GM12878 (cell line): ENCODE measurements around the gene SEC31A. TPM values are rescaled to one million over a fixed set of nuclear protein-coding genes. Genes with fewer than 3 reads are reported as not detected.

ENCODE experiments used
- ATAC-seq: fragments of 200-7000 bp; cut with Tn5 transposase; 3 replicates; pipeline ENCODE4 v1.9.1; 2020; ENCODE audit warnings: mild to moderate bottlenecking, moderate library complexity
- BruUV-seq: library from RNA; stranded (reverse); fragments of 400-500 nt; replicated peaks from 2 replicates; lab custom pipeline; 2021; lab: Mats Ljungman, UMichigan
- CTCF ChIA-PET: fragments of 300-600 bp; sonication (Branson Sonifier 250); formaldehyde crosslinking; extraction: SDS; loops from one replicate; lab custom pipeline; 2021; ENCODE audit warnings: inconsistent platforms; lab: Yijun Ruan, JAX
- POLR2A ChIA-PET: fragments of 350-600 bp; formaldehyde crosslinking; extraction: SDS; loops from one replicate; lab custom pipeline; 2021; ENCODE audit warnings: inconsistent platforms; lab: Charles Lee
- RAD21 ChIA-PET: fragments of 300-600 bp; sonication (Branson Sonifier 250); formaldehyde crosslinking; loops from one replicate; lab custom pipeline; 2023; ENCODE audit warnings: antibody characterized with exemption; ENCODE audit not compliant: unreplicated experiment; lab: Charles Lee
- SMC1A ChIA-PET: fragments of 300-600 bp; sonication (Branson Sonifier 250); formaldehyde crosslinking; loops from one replicate; lab custom pipeline; 2023; ENCODE audit not compliant: unreplicated experiment, uncharacterized antibody; lab: Charles Lee
- DNase-seq: peaks from one replicate; pipeline ENCODE4 v3.0.0-alpha.2; 2011; ENCODE audit warnings: low read depth, low spot score
- FAIRE-seq: peaks from 3 replicates; lab custom pipeline; 2011; peaks lifted over from hg19 to GRCh38; lab: Jason Lieb, UNC
- H2AFZ ChIP-seq: 2 replicates; pipeline ENCODE4 v1.6.0; 2011; ENCODE audit warnings: low read depth, low read length, control low read depth; ENCODE audit not compliant: control insufficient read depth
- H3K27ac ChIP-seq: 2 replicates; pipeline ENCODE4 v1.5.1; 2011; ENCODE audit warnings: control low read depth; ENCODE audit not compliant: control insufficient read depth, insufficient read depth
- H3K27me3 ChIP-seq, 2 experiments: replicated peaks in 1 of 2; 2 replicates each; pipeline versions ENCODE4 v1.6.0 to v1.6.1; 2011; ENCODE audit warnings: low read length in 1 of 2; ENCODE audit not compliant: control insufficient read depth in 2 of 2, insufficient read depth in 2 of 2
- H3K36me3 ChIP-seq, 2 experiments: 2 replicates each; pipeline ENCODE4 v1.5.1; 2011; ENCODE audit warnings: low read length in 1 of 2; ENCODE audit not compliant: control insufficient read depth in 2 of 2, insufficient read depth in 2 of 2
- H3K4me1 ChIP-seq: 2 replicates; pipeline ENCODE4 v1.6.1; 2011; ENCODE audit warnings: mild to moderate bottlenecking, low read length, moderate library complexity, mixed read lengths; ENCODE audit not compliant: control insufficient read depth, insufficient read depth
- H3K4me2 ChIP-seq: 2 replicates; pipeline ENCODE4 v1.6.0; 2011; ENCODE audit warnings: control low read depth; ENCODE audit not compliant: control insufficient read depth, insufficient read depth
- H3K4me3 ChIP-seq: fragments of 200-600 bp; sonication (generic); 2 replicates; pipeline ENCODE4 v1.5.1; 2016
- H3K79me2 ChIP-seq: 2 replicates; pipeline ENCODE4 v1.6.0; 2011; ENCODE audit warnings: low read length; ENCODE audit not compliant: control insufficient read depth, insufficient read depth
- H3K9ac ChIP-seq: 2 replicates; pipeline ENCODE4 v1.8.0; 2011; ENCODE audit warnings: low read length, control low read depth, mixed read lengths; ENCODE audit not compliant: control insufficient read depth, insufficient read depth
- H3K9me3 ChIP-seq: replicated peaks from 3 replicates; pipeline ENCODE4 v1.5.1; 2011; ENCODE audit warnings: mild to moderate bottlenecking, low read length; ENCODE audit not compliant: control insufficient read depth, insufficient read depth
- H4K20me1 ChIP-seq: 2 replicates; pipeline ENCODE4 v1.6.0; 2011; ENCODE audit not compliant: control insufficient read depth, insufficient read depth
- CHD1 ChIP-seq: IDR thresholded peaks from 2 replicates; pipeline ENCODE4 v1.6.1; 2012; ENCODE audit warnings: low read depth, low read length, improper control_type of control experiment
- CREM ChIP-seq: IDR thresholded peaks from 2 replicates; pipeline ENCODE4 v1.6.1; 2014; ENCODE audit warnings: antibody characterized with exemption, low read depth
- GATAD2B ChIP-seq: fragments of 450-650 bp; conservative IDR thresholded peaks from 2 replicates; pipeline ENCODE4 v1.6.1; 2017; ENCODE audit warnings: low read depth, mild to moderate bottlenecking, moderate library complexity
- IRF4 ChIP-seq: IDR thresholded peaks from 2 replicates; pipeline ENCODE4 v1.6.1; 2011; ENCODE audit warnings: low read depth, low read length
- NFYB ChIP-seq: IDR thresholded peaks from 2 replicates; pipeline ENCODE4 v1.6.1; 2011; ENCODE audit warnings: low read depth, mild to moderate bottlenecking, low read length, improper control_type of control experiment, moderate library complexity; ENCODE audit not compliant: insufficient read depth
- PAX5 ChIP-seq: IDR thresholded peaks from 2 replicates; pipeline ENCODE4 v1.6.1; 2011; ENCODE audit warnings: low read depth, low read length, borderline replicate concordance
- PML ChIP-seq: IDR thresholded peaks from 2 replicates; pipeline ENCODE4 v1.6.1; 2012; ENCODE audit warnings: low read length, inconsistent platforms
- SMC3 ChIP-seq: IDR thresholded peaks from 2 replicates; pipeline ENCODE4 v1.6.1; 2011; ENCODE audit warnings: low read length, improper control_type of control experiment, borderline replicate concordance
- ZNF24 ChIP-seq: fragments of 450-650 bp; IDR thresholded peaks from 2 replicates; pipeline ENCODE4 v1.6.1; 2017; ENCODE audit warnings: antibody characterized with exemption, mild to moderate bottlenecking
- WGBS: methylation state at CpG from one replicate; pipeline ENCODE4 v1.1.6; 2016; ENCODE audit warnings: low lambda C conversion rate; ENCODE audit not compliant: insufficient replicate concordance, insufficient coverage; ENCODE audit errors: missing lambda C conversion rate; 5-methylcytosine and 5-hydroxymethylcytosine counted together
- in situ Hi-C: fragments of 300-500 bp; cut with MboI; formaldehyde crosslinking; loops from 9 replicates; pipeline ENCODE4 v1.14.3; 2018; ENCODE audit warnings: mixed read lengths
- intact Hi-C: fragments of 100-400 bp; cut with micrococcal nuclease; formaldehyde crosslinking; loops from one replicate; pipeline ENCODE4 v1.14.2; 2022; ENCODE audit not compliant: unreplicated experiment
- polyA plus RNA-seq, 11 experiments: library from polyadenylated mRNA; depleted of rRNA in 4 of 11; unstranded in 6 of 11; stranded (reverse) in 5 of 11; fragments of >200 nt; fragmentation: Nextera tagmentation in 4 of 11; fragmentation: Illumina TruSeq in 1 of 11; extraction: Ambion mirVana in 4 of 11; extraction: Trizol in 1 of 11; gene quantifications; 1 replicate in 1 of 11; 2 replicates in 10 of 11; pipeline versions ENCODE4 v1.2.1 to v1.2.3, GENCODE V29; 2011 to 2016; ENCODE audit warnings: inconsistent platforms in 2 of 11, missing spikeins in 2 of 11, low read depth in 1 of 11
- total RNA-seq, 4 experiments: library from RNA; depleted of rRNA in 3 of 4; stranded (reverse); fragments of >200 nt in 3 of 4; fragmentation: Illumina TruSeq in 1 of 4; extraction: Trizol in 1 of 4; gene quantifications; 2 replicates each; pipeline versions ENCODE4 v1.2.1 to v1.2.3, GENCODE V29; 2013 to 2021
- TF ChIP-seq, protein P1 (sequence below): fragments of 150-350 bp; IDR thresholded peaks from 2 replicates; pipeline ENCODE4 v1.6.1; 2014; ENCODE audit warnings: mild to moderate bottlenecking, low read depth, low read length
- TF ChIP-seq, protein P2 (sequence below): IDR thresholded peaks from 2 replicates; pipeline ENCODE4 v1.6.1; 2012; ENCODE audit warnings: low read depth, low read length, improper control_type of control experiment
- TF ChIP-seq, protein P3 (sequence below): fragments of 450-650 bp; IDR thresholded peaks from 2 replicates; pipeline ENCODE4 v1.6.1; 2017; ENCODE audit warnings: borderline replicate concordance
- TF ChIP-seq, protein P4 (sequence below): IDR thresholded peaks from 2 replicates; pipeline ENCODE4 v1.6.1; 2012; ENCODE audit warnings: improper control_type of control experiment, low read depth, low read length; ENCODE audit not compliant: insufficient replicate concordance

SEC31A gene
- total and polyA plus RNA-seq, 10 of the 15 experiments (the other 5 are each of a cell fraction or from before 2014, with no cell fraction given), result 74.6 to 171 (median 129) TPM

DNA sequence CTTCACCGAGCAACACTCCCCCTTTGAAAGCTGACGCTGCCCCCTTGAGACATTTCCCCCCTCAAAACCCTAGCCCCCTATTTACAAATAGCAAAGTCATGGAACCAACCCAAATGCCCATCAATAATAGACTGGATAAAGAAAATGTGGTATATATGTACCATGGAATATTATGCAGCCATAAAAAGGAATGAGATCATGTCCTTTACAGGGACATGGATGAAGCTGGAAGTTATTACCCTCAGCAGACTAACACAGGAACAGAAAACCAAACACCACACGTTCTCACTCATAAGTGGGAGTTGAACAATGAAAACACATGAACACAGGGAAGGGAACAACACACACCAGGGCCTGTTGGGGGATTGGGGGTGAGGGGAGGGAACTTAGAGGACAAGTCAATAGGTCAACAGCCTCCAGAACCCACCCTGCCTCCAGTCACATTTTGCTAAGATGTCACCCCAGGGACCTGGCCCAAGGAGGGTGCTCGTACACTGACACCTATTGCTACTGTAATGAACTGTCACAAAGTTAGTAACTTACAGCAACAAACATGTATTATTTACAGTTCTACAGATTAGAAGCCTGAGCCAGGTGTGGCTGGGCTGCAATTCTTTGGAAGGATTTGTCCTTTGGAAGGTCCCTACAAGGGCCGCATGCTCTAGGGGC is 113.0 kb downstream of the SEC31A start (continued):
- TF ChIP-seq, protein P1, sequence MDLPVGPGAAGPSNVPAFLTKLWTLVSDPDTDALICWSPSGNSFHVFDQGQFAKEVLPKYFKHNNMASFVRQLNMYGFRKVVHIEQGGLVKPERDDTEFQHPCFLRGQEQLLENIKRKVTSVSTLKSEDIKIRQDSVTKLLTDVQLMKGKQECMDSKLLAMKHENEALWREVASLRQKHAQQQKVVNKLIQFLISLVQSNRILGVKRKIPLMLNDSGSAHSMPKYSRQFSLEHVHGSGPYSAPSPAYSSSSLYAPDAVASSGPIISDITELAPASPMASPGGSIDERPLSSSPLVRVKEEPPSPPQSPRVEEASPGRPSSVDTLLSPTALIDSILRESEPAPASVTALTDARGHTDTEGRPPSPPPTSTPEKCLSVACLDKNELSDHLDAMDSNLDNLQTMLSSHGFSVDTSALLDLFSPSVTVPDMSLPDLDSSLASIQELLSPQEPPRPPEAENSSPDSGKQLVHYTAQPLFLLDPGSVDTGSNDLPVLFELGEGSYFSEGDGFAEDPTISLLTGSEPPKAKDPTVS, result no peak
- TF ChIP-seq SMC3 (no peak), PML (no peak), CHD1 (no peak), PAX5 (no peak)
- TF ChIP-seq, protein P2, sequence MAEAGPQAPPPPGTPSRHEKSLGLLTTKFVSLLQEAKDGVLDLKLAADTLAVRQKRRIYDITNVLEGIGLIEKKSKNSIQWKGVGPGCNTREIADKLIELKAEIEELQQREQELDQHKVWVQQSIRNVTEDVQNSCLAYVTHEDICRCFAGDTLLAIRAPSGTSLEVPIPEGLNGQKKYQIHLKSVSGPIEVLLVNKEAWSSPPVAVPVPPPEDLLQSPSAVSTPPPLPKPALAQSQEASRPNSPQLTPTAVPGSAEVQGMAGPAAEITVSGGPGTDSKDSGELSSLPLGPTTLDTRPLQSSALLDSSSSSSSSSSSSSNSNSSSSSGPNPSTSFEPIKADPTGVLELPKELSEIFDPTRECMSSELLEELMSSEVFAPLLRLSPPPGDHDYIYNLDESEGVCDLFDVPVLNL, result no peak

DNA sequence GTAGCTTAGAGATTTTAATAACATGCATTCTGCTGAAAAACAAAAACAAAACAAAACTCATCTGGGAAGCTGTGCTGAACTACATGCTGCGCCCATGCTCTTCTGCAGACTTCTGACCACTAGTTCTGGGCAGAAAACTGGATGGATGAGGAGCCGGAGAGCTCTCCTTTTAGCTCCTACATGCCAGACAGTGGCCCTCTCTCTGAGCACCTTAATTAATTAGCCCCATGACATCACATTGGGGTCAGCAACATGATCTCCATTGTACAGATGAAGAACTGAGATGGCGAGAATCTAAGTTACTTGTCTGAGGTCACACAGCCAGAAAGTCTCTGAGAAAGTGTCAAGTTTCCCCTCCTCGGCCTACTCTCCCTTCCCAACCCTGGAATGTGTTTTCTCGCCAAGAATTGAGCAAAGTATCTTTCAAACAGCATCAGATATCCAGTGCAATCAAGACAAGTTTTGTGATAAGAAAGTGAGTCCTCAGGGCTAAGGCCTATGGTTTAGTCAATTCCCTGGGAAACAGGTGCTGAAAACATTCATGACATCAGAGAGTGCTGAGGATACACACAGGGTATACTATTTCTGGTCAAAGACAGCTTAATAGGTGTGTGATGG is 113.9 kb downstream of the SEC31A start:
- Histone ChIP-seq H3K9ac (no peak overlapping the region), H3K4me2 (no peak overlapping the region), H4K20me1 (no peaks in the 10 kb centered on the region), H3K27me3 (no peaks in the 10 kb centered on the region; a peak in 1 of 4 replicates), H3K9me3 (no peaks in the 10 kb centered on the region), H3K4me1 (peaks cover 15% of the 10 kb centered on the region), H2AFZ (no peak overlapping the region), H3K4me3 (no peak overlapping the region), H3K79me2 (no peaks in the 10 kb centered on the region), H3K36me3 (no peaks in the 10 kb centered on the region), H3K27ac (no peak overlapping the region)
- CTCF ChIA-PET, result no interaction called here
- WGBS, result 26% methylated on average over 5 of the region's 5 CpGs
- no peak for ATAC-seq
- BruUV-seq, result no TSS peak
- in situ Hi-C loops, result no loop called here
- no peak for FAIRE-seq
- intact Hi-C loops, result no loop called here
- no peak for DNase-seq
- SMC1A ChIA-PET, result interaction anchor here (0.7 kb wide), 1 partner anchor 16 kb away, joined by 3 read pairs; no protein-coding TSS in a partner anchor
- POLR2A ChIA-PET, result no interaction called here
- RAD21 ChIA-PET, result no interaction called here
- TF ChIP-seq CREM (no peak), IRF4 (no peak), ZNF24 (no peak), GATAD2B (no peak), NFYB (no peak)
- TF ChIP-seq, protein P3, sequence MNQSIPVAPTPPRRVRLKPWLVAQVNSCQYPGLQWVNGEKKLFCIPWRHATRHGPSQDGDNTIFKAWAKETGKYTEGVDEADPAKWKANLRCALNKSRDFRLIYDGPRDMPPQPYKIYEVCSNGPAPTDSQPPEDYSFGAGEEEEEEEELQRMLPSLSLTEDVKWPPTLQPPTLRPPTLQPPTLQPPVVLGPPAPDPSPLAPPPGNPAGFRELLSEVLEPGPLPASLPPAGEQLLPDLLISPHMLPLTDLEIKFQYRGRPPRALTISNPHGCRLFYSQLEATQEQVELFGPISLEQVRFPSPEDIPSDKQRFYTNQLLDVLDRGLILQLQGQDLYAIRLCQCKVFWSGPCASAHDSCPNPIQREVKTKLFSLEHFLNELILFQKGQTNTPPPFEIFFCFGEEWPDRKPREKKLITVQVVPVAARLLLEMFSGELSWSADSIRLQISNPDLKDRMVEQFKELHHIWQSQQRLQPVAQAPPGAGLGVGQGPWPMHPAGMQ, result no peak
- TF ChIP-seq, protein P4, sequence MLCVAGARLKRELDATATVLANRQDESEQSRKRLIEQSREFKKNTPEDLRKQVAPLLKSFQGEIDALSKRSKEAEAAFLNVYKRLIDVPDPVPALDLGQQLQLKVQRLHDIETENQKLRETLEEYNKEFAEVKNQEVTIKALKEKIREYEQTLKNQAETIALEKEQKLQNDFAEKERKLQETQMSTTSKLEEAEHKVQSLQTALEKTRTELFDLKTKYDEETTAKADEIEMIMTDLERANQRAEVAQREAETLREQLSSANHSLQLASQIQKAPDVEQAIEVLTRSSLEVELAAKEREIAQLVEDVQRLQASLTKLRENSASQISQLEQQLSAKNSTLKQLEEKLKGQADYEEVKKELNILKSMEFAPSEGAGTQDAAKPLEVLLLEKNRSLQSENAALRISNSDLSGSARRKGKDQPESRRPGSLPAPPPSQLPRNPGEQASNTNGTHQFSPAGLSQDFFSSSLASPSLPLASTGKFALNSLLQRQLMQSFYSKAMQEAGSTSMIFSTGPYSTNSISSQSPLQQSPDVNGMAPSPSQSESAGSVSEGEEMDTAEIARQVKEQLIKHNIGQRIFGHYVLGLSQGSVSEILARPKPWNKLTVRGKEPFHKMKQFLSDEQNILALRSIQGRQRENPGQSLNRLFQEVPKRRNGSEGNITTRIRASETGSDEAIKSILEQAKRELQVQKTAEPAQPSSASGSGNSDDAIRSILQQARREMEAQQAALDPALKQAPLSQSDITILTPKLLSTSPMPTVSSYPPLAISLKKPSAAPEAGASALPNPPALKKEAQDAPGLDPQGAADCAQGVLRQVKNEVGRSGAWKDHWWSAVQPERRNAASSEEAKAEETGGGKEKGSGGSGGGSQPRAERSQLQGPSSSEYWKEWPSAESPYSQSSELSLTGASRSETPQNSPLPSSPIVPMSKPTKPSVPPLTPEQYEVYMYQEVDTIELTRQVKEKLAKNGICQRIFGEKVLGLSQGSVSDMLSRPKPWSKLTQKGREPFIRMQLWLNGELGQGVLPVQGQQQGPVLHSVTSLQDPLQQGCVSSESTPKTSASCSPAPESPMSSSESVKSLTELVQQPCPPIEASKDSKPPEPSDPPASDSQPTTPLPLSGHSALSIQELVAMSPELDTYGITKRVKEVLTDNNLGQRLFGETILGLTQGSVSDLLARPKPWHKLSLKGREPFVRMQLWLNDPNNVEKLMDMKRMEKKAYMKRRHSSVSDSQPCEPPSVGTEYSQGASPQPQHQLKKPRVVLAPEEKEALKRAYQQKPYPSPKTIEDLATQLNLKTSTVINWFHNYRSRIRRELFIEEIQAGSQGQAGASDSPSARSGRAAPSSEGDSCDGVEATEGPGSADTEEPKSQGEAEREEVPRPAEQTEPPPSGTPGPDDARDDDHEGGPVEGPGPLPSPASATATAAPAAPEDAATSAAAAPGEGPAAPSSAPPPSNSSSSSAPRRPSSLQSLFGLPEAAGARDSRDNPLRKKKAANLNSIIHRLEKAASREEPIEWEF, result no peak
